ENCODE data around the gene TNIK. TPM values are rescaled to one million over a fixed set of nuclear protein-coding genes. Genes with fewer than 3 reads are reported as not detected.

TNIK gene
- total RNA-seq, 2 donors from 2014 or later: 32.2 to 43.2 TPM

DNA sequence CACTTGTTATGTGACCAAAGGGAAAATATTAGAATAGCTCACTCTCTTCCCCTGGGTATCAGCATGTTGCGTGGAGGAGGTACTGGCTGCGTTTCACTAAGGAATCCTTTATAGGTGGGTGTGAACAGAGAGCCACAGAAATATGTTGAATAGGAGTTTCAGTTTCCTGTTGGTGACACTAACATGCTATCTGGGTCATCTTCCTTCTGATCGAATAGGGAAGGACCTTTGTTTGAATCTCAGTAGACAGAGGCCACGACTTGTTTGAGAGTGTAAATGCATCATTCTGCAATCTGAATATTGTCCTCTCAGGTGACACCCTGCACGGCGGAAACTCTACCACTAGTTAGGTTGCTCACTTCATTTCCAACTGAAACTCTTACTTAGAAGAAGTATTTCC is 275.8 kb downstream of the TNIK start:
- Mint-ChIP-seq H3K36me3 (ENCODE audit: insufficient read depth in 2 of 2) (peaks cover 0 to 7% of the 10 kb centered on the region in 2 donors), H3K9me3 (no peaks in the 10 kb centered on the region), H3K4me3 (peak overlapping the region; percentile 31 to 72), H3K27me3 (ENCODE audit: low read depth) (no peaks in the 10 kb centered on the region), H3K27ac (no peak overlapping the region), H3K4me1 (ENCODE audit: low read depth) (peaks cover 72% of the 10 kb centered on the region)
- ATAC-seq (replicated peaks in 1 of 2): peak; percentile 43 to 47
- no peak for DNase-seq

DNA sequence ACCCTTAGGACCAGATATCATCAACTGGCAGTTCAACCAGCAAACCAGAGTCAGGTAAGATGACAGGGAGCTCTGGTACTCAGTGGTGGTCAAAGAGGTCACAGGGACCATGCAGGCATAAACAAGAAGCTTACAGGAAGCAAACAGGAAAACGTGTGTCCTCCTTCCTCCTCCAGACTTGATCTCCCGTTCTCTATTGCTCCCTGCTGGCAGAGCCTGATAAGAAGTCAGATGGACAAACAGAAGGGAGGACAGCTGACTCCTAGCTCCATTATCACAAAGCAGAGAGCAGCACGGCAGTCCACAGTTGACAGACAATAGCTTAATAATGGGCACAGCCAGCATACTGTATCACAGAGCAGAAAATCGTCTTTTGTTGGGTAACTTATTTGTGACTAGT is 277.2 kb downstream of the TNIK start:
- H3K4me1 Mint-ChIP-seq (ENCODE audit: low read depth): peaks cover 74% of the 10 kb centered on the region
- no peak for DNase-seq
- no peak overlapping the region for H3K4me3 Mint-ChIP-seq
- no peak for ATAC-seq (replicated peaks in 1 of 2)
- peaks cover 0 to 3% of the 10 kb centered on the region in 2 donors for H3K36me3 Mint-ChIP-seq (ENCODE audit: insufficient read depth in 2 of 2)
- no peaks in the 10 kb centered on the region for H3K9me3 Mint-ChIP-seq
- peak overlapping the region; percentile 60 for H3K27ac Mint-ChIP-seq
- H3K27me3 Mint-ChIP-seq (ENCODE audit: low read depth): no peaks in the 10 kb centered on the region

DNA sequence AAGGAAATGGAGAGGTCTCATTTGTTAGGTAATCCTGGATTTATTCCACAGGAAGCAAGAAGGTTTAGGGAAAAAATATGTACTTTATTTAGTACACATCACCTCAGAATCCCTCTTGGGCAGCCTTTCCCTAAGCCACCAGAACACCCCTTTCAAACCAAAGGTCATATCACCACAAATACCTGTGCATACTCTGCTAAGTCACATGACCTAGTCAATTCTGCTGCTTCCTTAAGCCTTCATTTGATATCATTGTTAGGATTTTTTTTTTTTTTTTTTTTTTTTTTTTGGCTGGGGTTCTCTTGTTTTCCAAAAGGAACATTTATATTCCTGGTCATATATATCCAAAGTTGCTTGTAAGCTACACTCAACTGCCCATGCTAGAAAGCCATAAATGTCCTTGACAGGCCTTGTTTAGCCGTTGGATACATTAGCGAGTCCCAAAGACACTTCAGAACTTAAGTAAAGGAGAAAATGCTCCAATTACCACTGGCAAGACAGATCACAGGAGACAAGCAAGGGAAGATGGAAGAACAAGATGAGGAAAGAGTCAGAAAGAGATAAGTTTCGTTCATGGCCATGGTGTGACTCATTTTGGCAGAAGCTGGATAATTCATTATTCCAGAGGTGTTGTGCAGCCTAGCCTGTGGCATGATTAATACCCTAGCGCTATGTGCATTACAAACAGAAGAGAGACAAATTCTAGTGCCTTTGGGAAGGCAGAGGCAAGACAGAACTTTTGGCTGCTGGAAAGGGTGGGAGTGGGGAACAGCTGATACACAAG is 278.1 kb downstream of the TNIK start:
- Mint-ChIP-seq H3K27ac (no peak overlapping the region), H3K36me3 (ENCODE audit: insufficient read depth in 2 of 2) (peaks cover 0 to 8% of the 10 kb centered on the region in 2 donors), H3K27me3 (ENCODE audit: low read depth) (no peaks in the 10 kb centered on the region), H3K4me3 (no peak overlapping the region), H3K4me1 (ENCODE audit: low read depth) (peaks cover 74% of the 10 kb centered on the region), H3K9me3 (no peaks in the 10 kb centered on the region)
- DNase-seq (no peak), ATAC-seq (replicated peaks in 1 of 2) (no peak)

DNA sequence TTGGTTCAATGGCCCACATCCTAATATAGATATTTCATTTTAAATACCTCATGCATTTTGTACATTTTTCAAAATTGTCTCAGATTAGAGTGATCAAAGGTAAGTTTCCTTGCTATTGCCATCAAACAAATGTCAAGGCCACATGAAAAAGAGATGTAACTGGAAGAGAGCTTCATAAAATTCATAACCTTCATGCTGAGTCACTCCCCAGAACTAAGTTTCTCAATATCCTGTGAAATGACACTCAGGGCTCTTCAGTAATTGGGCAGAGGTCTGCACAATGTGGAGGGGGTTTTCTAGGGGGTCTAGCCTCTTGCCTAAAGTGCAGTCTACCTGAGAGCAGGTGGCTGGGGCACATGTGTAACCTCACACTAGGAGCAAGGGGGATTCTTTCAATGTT is 281.5 kb downstream of the TNIK start:
- Mint-ChIP-seq H3K27me3 (ENCODE audit: low read depth) (no peaks in the 10 kb centered on the region), H3K36me3 (ENCODE audit: insufficient read depth in 2 of 2) (peaks cover 0 to 9% of the 10 kb centered on the region in 2 donors), H3K4me1 (ENCODE audit: low read depth) (peaks cover 67% of the 10 kb centered on the region), H3K9me3 (no peaks in the 10 kb centered on the region), H3K4me3 (peak overlapping the region in 1 of 2 donors; percentile 18), H3K27ac (peak overlapping the region; percentile 40)
- peak; percentile 59 to 73 for ATAC-seq (replicated peaks in 1 of 2)
- no peak for DNase-seq

DNA sequence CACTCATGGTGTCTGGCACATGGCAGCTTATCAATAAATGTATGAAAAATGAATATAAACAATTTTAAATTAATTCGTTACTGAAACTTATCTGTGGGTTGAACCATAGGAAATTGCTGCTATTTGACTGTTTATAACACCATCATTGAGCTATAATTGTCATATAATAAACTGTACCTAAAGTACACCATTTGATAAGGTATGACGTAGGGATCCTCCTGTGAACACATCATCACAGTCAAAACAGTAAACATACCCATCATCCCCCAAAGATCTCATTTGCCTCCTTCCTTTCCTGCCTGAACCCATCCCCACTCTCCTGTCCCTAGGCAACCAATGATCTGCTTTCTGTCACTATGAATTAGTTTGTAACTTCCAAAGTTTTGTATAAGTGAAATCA is 282.7 kb downstream of the TNIK start:
- ATAC-seq (replicated peaks in 1 of 2): no peak
- H3K36me3 Mint-ChIP-seq (ENCODE audit: insufficient read depth in 2 of 2): peaks cover 0 to 9% of the 10 kb centered on the region in 2 donors
- no peak overlapping the region for H3K27ac Mint-ChIP-seq

DNA sequence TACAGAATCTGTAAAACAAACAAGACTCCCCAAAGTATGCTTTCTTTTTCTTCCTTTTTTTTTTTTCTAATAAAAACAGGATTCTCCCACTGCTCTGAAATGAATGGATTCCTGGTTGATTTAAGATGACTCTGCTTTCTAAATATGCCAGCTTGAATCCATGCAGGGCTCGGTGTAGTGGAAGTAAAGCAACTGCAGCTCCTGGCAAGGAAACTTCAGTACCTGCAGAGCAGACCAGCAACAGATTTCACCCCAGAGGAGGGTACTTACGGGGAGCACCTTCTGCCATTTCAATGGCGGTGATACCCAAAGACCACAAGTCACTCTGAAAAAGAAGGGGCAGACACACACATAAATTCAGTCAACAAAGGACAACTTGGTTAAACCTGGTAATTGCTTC is 283.1 kb downstream of the TNIK start:
- no peaks in the 10 kb centered on the region for H3K27me3 Mint-ChIP-seq (ENCODE audit: low read depth)
- no peaks in the 10 kb centered on the region for H3K9me3 Mint-ChIP-seq
- H3K27ac Mint-ChIP-seq: no peak overlapping the region
- DNase-seq (no peak), ATAC-seq (replicated peaks in 1 of 2) (no peak)
- peaks cover 0 to 9% of the 10 kb centered on the region in 2 donors for H3K36me3 Mint-ChIP-seq (ENCODE audit: insufficient read depth in 2 of 2)
- H3K4me1 Mint-ChIP-seq (ENCODE audit: low read depth): peaks cover 54% of the 10 kb centered on the region
- no peak overlapping the region for H3K4me3 Mint-ChIP-seq

More for the DNA sequence above, 282.7 kb downstream of the TNIK start:
- DNase-seq: no peak
- Mint-ChIP-seq H3K27me3 (ENCODE audit: low read depth) (no peaks in the 10 kb centered on the region), H3K4me1 (ENCODE audit: low read depth) (peaks cover 59% of the 10 kb centered on the region), H3K9me3 (no peaks in the 10 kb centered on the region), H3K4me3 (no peak overlapping the region)

DNA sequence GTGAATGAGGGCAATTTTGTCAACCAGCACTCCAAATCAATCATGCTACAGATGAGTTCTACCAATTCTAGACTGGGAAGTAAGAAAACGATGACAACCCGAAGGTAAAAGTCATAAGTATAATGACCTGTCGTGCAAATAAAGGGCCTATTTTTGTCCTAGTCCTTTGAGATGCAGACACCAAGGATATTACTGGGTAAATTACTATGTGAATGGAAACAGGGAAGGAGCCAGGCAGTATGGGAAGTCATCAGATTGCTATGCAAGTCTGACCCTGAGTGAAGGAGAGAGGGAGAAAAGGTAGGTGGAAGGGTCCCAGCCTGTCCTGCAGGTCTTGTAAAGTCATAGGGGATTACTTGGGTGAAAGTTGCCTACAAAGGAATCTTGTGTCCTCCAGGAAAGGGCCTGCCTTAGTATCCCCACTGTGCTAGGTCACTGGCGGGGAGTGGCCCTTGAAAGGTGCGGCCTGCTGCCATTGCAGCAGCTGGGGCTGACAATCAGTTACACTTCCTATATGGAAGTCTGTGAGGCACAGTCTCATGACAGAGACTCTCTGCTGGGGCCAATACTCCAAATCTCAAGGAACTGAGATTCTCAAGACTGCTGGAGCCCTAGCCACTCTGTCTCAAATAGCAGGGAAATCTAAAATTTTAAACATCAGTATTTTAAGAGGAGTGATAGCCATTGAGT is 283.8 kb downstream of the TNIK start:
- Mint-ChIP-seq H3K9me3 (no peaks in the 10 kb centered on the region), H3K4me3 (no peak overlapping the region), H3K36me3 (ENCODE audit: insufficient read depth in 2 of 2) (peaks cover 0 to 11% of the 10 kb centered on the region in 2 donors), H3K27ac (no peak overlapping the region), H3K4me1 (ENCODE audit: low read depth) (peaks cover 50% of the 10 kb centered on the region), H3K27me3 (ENCODE audit: low read depth) (no peaks in the 10 kb centered on the region)
- no peak for ATAC-seq (replicated peaks in 1 of 2)
- no peak for DNase-seq

DNA sequence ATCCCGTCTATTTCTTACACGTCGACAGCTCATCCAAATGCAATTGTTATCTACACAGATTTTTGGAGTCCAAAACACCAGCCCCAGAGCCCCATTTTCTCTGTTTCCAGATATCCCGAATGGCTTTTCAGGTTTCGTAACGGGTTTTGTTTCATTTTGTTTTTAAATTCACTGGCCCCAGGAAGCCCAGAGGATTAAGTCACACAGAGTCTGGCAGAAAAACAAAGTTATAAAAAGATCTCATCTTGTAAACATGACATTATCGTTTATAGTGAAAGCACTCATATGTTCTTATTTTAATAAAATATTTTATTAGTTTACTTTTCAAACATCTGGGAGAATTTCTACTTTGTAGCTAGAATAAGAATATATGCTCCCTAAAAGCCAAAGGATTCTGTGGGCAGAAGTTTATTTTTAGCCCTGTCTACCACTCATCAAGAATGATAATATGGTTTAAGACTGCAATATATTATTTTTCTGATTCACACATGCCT is 284.4 kb downstream of the TNIK start:
- Mint-ChIP-seq H3K27ac (no peak overlapping the region), H3K9me3 (no peaks in the 10 kb centered on the region), H3K4me1 (ENCODE audit: low read depth) (peaks cover 47% of the 10 kb centered on the region), H3K4me3 (no peak overlapping the region), H3K27me3 (ENCODE audit: low read depth) (no peaks in the 10 kb centered on the region), H3K36me3 (ENCODE audit: insufficient read depth in 2 of 2) (peaks cover 0 to 11% of the 10 kb centered on the region in 2 donors)
- ATAC-seq (replicated peaks in 1 of 2) (no peak), DNase-seq (no peak)

DNA sequence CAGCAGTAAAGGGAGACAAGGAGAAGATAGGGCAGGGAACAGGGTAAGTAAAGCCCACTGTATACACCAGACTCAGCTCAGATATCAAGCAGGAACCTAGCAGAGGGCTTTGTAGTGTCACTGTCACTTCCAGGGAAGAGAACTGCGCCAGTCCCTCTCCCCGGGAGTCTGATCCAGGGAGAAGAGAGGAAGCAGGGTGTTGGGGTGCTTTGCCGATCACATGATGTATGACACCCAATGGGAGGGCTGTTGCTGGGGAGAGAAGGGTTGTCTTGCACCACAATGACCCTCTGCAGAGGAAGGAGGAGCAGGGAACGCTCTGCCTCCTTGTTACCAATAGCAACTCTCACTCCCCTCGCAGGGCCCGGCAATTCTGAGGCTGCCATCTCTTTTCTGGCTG is 286.5 kb downstream of the TNIK start:
- no peak for ATAC-seq (replicated peaks in 1 of 2)
- Mint-ChIP-seq H3K4me1 (ENCODE audit: low read depth) (peaks cover 30% of the 10 kb centered on the region), H3K27ac (peak overlapping the region; percentile 15)

DNA sequence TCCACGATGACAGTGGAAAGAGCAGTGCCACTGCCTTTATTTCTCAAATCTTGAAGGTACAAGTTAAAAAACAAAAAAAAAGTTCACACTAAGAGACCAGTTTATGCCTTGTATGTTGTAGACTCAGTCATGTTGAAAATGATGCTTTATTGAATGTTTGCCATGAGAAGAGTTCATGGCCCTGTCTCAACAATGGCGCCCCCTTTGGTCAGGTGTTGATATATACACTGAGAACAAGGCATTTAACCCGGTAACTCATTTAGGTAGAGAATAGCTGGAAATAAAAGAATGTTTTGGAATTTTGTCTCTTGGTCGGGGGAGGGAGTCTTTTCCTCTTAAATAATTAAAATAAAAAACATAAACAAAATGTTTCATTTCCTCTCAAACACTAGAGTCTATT is 288.1 kb downstream of the TNIK start:
- no peak for ATAC-seq (replicated peaks in 1 of 2)
- Mint-ChIP-seq H3K36me3 (ENCODE audit: insufficient read depth in 2 of 2) (peaks cover 0 to 5% of the 10 kb centered on the region in 2 donors), H3K9me3 (no peaks in the 10 kb centered on the region), H3K4me1 (ENCODE audit: low read depth) (peaks cover 20% of the 10 kb centered on the region), H3K27ac (no peak overlapping the region), H3K27me3 (ENCODE audit: low read depth) (no peaks in the 10 kb centered on the region), H3K4me3 (no peak overlapping the region)
- DNase-seq: peak in 1 of 2 donors; percentile 36

More for the DNA sequence above, 286.5 kb downstream of the TNIK start:
- H3K4me3 Mint-ChIP-seq: no peak overlapping the region
- peaks cover 0 to 11% of the 10 kb centered on the region in 2 donors for H3K36me3 Mint-ChIP-seq (ENCODE audit: insufficient read depth in 2 of 2)
- no peak for DNase-seq
- H3K9me3 Mint-ChIP-seq: no peaks in the 10 kb centered on the region
- H3K27me3 Mint-ChIP-seq (ENCODE audit: low read depth): no peaks in the 10 kb centered on the region

DNA sequence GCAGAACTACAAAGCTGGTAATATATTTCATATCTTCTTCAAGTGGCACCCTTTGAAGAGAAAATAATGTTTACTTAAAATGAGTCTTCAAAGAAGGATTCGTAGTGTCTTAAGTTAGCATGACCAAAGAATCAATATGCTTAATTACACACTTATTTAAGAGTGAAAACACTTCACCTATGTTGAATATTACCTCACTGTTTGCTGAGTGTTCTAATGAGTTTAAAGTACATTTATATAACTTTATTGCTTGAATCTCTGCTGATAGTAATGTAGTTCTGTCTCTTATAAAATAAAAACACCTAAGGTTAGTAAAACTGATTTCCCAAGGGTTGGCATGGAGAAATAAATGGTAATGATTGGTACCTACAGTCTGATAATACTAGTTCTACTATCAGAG is 290.3 kb downstream of the TNIK start:
- Mint-ChIP-seq H3K36me3 (ENCODE audit: insufficient read depth in 2 of 2) (peaks cover 6 to 10% of the 10 kb centered on the region in 2 donors), H3K9me3 (peaks cover 0 to 1% of the 10 kb centered on the region in 2 donors)

DNA sequence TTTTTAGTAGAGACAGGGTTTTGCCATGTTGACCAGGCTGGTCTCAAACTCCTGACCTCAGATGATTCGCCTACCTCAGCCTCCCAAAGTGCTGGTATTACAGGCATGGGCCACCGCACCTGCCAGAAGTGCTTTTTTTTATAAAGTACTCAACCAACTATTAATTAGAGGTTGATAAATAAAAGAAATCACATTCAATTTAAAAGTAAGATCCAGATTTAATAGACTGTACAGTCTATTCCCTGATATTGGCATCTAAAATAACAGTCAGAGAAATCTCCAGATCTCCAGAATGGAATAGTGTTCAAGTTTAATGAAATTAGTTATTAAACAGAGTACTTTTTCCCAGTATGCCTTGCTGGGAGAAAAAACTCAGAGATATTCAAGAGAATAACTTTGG is 290.8 kb downstream of the TNIK start:
- H3K27me3 Mint-ChIP-seq (ENCODE audit: low read depth): no peaks in the 10 kb centered on the region
- peaks cover 31% of the 10 kb centered on the region for H3K4me1 Mint-ChIP-seq (ENCODE audit: low read depth)
- ATAC-seq (replicated peaks in 1 of 2) (no peak), DNase-seq (no peak)
- H3K36me3 Mint-ChIP-seq (ENCODE audit: insufficient read depth in 2 of 2): peaks cover 6 to 10% of the 10 kb centered on the region in 2 donors
- H3K4me3 Mint-ChIP-seq: no peak overlapping the region
- H3K9me3 Mint-ChIP-seq: peaks cover 0 to 1% of the 10 kb centered on the region in 2 donors
- no peak overlapping the region for H3K27ac Mint-ChIP-seq

More for the DNA sequence above, 290.3 kb downstream of the TNIK start:
- DNase-seq (no peak), ATAC-seq (replicated peaks in 1 of 2) (no peak)
- no peak overlapping the region for H3K4me3 Mint-ChIP-seq
- no peak overlapping the region for H3K27ac Mint-ChIP-seq
- H3K4me1 Mint-ChIP-seq (ENCODE audit: low read depth): peaks cover 34% of the 10 kb centered on the region
- no peaks in the 10 kb centered on the region for H3K27me3 Mint-ChIP-seq (ENCODE audit: low read depth)

DNA sequence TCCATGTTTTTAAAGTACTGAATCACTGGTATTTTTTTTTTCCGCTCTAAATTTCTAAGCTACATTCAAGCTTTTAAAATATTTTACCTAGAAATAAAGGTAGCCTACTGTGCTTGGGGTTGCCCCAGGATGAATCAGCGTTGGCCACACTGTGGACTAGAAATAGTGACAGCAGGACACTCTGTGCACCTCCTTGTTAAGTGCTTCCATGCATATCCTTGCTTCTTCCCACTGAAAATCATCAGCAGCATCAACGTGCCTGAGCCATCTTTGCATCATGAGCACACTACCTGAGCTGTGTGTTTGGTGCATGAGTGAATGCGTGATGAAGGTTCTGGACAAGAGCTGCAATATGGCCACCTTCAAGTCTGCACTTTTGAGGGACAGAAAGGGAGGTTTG is 291.7 kb downstream of the TNIK start:
- Mint-ChIP-seq H3K27me3 (ENCODE audit: low read depth) (no peaks in the 10 kb centered on the region), H3K4me1 (ENCODE audit: low read depth) (peaks cover 29% of the 10 kb centered on the region), H3K27ac (no peak overlapping the region), H3K9me3 (peaks cover 0 to 1% of the 10 kb centered on the region in 2 donors), H3K4me3 (no peak overlapping the region), H3K36me3 (ENCODE audit: insufficient read depth in 2 of 2) (peaks cover 6 to 15% of the 10 kb centered on the region in 2 donors)
- DNase-seq (no peak), ATAC-seq (replicated peaks in 1 of 2) (no peak)

All from activated T-cell treated with anti-CD3 and anti-CD28 coated beads, Interleukin-2, amount 50 U/mL, for 72 hours (primary cell).